Raji (cell line): ENCODE measurements around the gene ANXA8.
"Not testable (repeated sequence)": the region's sequence is repeated elsewhere in the genome, so short reads cannot be mapped to it uniquely, and the experiment has no call there.

Source experiments
- POLR2A ChIP-seq: IDR thresholded peaks from 2 replicates; pipeline ENCODE4 v1.6.1; 2011; ENCODE audit warnings: low read depth, low read length, control low read depth; ENCODE audit not compliant: insufficient read depth

Gene ANXA8, protein sequence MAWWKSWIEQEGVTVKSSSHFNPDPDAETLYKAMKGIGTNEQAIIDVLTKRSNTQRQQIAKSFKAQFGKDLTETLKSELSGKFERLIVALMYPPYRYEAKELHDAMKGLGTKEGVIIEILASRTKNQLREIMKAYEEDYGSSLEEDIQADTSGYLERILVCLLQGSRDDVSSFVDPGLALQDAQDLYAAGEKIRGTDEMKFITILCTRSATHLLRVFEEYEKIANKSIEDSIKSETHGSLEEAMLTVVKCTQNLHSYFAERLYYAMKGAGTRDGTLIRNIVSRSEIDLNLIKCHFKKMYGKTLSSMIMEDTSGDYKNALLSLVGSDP

DNA sequence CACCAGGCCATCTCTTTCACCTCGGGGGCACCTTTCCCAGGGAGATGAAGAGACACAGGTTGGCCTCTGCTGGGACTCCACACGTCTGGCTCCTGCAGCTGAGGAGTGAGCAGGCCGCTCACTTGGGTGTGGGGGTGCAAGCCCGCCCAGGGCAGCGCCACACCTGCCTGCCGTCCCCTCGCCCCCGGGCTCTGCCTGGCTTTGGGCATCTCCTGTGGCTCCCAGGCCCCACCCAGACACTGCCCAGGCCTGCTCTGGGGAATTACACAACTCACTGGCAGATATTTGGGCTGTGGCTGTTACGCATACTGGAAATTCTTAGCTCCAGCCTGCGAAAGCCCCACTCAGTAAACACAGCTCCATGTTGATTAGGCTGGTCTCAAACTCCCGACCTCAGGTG is at the start of gene ANXA8:
Gene ANXA8, minus strand, starts transcription at position 193 of the 400 bp plus-strand sequence. Its CDS starts 182 bp downstream, at position 11.
- not testable (repeated sequence) for TF ChIP-seq POLR2A

DNA sequence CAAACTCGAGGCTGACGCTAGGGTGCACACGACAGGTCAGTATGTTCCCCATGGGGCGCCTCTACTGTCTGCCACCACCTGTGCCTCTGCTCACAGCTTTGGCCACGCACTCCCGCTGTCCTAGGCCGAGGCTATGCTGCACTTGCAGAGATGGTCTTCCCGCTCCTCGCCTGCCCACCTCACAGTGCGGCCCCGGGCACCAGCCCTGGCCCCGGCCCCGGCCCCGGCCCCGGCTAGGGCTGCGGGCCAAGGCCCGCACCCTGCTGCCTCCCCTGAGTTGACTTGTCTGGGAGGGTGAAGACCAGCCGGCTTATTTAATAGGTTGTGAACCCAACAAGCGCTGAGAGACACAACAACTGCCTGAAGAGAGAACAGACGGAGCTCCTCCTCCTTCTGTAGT is 39.6 kb upstream of the ANXA8 start, which contains the start of gene AGAP9:
Gene AGAP9, minus strand, starts transcription at position 164 of the 400 bp plus-strand sequence. Its CDS starts 112 bp downstream, at position 52.
- not testable (repeated sequence) for TF ChIP-seq POLR2A

DNA sequence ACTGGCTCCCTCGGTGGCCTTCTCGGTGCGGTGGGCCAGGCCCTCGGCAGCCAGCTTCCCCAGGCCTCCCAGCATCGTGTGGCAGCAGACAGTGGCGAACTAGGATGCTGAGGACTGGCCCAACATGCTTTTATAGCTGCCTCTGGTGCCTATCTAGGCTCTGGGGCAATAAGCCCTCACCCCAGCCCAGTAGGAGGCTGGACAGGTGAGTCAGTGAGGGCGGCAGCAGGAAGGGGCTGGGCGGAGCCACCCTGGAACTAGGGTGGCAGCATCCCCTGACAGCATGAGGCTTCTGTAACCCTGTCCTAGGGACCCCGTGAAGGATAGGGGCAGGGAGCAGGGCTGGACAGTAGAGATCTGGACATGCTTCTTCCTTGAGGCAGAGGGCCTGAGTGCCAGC is 7.7 kb upstream of the ANXA8 start, which contains the start of gene FAM25G:
Gene FAM25G, minus strand, starts transcription at position 101 of the 400 bp plus-strand sequence. Its CDS starts 26 bp downstream, at position 75.
- TF ChIP-seq POLR2A, result not testable (repeated sequence)

DNA sequence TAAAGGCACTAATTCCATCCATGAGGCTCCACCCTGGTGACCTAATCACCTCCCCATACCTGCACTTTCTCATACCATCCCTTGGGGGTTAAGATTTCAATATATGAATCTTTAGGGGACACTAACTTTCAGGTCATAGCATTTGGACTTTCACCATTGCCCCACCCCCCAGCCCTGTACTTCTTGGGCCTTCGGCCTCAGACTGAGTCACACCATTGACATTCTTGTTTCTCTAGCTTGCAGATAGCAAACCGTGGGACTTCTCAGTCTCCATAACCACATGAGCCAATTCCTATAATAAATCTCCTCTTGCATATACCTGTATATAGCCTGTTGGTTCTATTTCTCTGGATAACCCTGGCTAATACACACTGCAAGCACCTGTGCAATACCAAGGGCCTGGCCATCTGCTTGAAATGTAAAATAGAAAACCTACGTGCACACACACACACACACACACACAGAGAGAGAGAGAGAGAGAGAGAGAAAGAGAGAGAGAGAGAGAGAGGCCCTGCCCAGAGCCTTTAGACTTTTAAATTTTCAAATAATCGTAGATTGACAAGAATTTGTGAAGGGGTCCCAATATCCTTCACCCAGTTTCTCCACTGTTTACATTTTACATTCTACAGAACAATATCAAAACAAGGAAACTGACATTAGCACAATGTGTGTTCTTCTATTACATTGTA is 25.3 kb downstream of the ANXA8 start:
- no peak for TF ChIP-seq POLR2A

DNA sequence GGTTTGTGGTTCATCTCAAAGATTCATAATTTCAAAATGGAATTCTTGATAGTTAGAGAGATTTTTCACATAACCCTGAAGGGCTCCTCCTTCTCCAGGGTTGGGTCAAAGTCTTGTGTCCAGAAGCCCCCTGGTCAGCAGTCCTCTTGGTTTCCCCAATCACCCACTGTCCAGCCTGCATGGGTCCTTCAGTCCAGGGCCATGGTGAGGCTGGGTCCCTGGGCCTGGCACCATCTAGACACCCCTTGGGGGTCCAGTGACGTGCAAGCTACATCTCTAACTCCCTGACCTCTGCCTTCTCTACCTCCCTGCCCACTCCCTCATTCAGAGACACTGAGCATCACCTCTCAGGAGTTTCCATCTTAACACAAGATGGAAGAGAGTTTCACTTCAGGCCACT is 26.1 kb downstream of the ANXA8 start:
- no peak for TF ChIP-seq POLR2A

DNA sequence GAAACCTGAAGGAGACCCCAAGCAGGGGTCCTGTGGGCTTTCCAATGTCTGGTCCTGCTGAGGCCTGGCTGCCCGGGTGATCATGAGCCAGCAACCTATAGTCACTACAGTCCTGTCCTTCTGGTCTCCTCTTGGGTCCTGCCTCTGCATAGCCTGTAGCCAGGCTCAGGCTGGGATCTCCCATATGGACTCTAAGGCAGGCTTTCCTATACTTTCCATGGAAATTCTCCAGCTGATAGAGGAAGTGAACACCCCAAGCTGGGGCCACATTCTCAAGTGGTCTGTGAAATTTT is 26.4 kb downstream of the ANXA8 start:
- TF ChIP-seq POLR2A, result no peak

DNA sequence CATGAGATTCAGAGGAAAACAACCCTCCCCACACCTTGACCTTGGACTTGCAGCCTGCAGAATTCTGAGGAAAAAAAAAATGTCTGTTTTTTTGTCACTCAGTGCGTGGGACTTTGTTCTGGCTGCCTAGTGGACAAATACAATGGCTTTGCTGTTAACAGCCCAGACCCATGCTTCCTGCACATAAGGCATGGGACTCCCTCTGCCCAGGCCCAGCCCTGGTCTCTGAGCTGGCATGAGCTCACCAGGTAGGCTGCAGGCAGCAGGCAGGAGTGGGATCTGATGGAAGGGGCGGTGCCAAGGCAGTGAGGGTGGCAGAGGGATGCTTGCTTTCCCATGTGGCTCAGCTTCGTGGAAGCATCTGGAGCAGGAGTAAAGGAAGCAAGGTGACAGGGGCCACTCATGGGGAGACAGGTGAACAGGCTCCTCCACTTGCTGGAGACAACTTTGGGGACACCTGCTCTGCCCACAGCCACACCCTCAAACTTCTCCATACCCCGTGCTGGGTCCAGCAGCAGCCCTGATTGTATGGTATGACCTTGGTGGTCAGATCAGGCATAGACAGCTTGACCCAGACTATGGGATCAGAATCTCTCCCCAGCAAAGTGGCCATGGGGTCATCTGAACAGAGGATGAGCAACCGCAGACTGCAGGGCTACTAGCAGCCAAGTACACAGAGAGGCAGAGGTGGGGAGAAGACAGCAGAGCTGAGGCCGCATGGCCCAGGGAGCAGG is 27.0 kb downstream of the ANXA8 start:
- TF ChIP-seq POLR2A, result no peak

DNA sequence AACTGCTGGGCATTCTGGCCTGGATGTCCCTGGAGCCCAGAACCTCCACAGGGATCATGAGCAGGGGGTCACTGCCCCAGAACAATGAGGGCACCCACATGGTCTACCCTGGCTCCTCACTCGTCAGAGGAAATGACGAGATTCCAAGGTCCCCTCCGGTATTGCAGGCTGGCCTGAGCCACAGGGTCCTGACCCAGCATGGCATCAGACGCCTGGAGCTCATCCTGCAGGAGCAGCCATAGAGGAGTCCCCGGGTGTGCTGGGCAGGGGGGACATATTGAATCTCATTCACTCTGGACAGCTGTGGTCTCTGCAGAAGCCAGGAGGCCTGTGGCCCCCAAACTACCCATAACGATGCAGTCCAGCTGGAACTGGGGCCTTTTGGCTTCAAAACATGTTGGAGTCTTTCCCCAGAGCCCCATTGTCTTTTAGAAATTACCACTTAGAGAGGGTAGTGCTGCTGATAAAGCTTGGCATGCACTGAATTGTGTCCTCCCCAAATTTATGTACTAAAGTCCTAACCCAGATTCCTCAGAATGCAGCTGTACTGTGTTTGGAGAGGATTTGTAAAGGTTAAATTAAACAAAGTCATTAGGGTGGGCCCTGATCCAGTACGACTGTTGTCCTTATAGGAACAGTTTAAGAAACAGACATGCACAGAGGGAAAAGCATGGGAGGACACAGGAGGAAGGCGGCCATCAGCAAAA is 27.7 kb downstream of the ANXA8 start:
- no peak for TF ChIP-seq POLR2A

DNA sequence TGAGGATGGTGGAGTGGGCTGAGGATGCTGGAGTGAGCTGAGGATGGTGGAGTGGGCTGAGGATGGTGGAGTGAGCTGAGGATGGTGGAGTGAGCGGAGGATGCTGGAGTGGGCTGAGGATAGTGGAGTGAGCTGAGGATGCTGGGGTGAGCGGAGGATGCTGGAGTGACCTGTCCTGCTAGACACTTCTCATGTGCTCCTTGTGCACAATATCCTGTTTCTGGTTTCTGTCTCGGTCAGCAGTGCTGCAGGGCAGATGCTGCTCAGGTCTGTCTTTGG is 29.2 kb downstream of the ANXA8 start:
- no peak for TF ChIP-seq POLR2A

DNA sequence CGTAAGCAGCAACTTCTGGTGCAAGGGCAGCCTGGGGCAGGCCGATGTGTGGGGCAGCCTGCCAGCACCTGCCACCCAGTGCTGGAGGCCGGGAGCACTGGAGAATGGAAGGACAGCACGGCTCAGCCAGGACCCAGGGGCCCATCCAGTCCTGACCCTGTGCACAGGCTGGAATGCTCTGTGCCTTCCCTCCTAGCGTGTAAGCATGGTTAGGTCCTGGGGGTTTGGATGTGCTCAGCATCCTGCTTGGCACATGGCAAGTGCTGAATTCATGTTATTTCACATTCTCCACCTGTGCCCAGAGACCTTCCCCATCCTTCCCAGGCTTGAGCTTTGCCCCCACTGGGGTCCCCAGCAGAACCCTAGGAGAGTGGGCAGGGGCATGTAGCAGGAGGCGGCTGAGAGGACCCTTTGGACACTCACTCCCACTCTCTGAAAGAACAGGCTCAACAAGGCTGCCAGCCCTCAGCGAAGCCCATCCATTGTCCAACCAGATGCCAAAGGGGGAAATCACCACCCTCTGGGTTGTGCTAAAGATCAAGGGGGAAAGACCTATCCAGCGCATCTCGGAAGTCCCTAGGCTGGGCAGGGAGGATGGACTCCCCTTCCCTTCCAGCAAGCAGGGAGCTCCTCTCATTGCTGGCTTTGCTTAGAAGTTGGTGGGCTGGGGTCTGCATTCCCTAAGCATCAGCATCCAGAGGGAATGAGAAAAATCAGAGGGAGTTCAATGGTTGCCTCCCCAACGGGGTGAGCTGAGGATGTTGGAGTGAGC is 29.7 kb downstream of the ANXA8 start:
- no peak for TF ChIP-seq POLR2A

DNA sequence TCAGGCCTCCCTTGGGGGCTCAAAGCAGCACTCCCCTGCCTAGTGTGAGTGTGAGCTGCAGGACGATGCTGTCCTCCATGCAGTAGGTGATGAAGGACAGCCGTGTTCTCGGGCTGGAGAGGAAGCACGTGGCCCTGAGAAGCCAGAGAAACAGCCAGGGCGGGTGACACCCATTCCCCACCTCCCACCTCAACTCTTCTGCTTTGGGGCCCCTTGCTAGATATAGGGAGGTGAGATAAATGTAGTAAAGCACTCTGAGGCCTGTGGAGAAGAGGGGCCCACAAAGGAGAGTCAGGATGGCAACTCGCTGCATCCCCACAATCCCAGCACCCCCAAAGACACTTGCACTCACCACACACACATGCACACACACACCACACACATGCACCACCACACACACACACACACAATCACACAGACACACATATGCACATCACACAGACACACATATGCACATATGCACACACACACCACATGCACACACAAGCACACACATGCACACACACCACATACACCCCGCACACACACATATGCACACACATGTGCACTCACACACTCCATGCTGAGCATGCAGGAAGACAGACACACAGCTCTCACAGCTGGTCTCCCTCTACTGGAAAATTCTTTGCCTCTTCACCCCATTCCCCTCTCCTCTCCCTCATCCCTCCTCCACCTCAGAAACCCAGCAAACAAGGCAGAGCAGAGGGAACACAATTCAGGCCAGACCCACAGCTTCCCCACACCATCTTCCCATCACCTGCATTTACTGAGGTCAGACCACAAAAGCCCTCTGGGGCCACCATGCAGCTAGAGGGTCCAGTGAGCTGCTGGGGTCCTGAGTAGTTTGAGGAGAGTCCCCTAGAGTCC is 30.5 kb downstream of the ANXA8 start:
- TF ChIP-seq POLR2A, result no peak

DNA sequence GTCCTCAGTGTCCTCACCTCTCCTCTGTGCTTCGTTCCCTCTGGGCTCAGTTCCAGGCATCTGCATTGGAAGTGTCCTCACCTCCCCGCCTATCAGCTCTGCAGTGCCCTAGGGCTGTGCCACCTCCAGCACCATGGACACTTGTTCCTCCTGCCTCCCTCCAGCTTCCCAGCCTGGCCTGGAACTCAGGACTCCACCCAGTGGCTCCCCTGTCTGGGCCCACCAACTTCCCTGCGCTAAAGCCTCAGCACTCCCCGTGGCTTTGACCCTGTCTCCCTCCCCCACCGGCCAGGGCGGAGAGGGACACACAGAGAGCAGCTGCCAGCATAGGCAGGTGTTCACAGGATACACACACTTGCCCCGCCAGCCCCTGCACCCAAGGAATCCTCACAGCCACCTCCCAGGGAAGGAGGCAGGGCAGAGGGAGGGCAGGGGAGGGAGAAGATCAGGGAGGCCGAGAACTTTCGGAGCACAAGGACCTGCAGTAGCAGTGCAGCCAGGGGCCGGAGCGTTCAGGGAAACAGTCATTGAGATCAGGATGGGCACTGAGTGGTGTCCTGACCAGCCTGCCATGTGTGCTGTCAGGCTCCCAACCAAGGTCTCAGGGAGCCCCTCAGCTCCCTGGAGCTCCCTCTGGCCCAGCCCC is 31.3 kb downstream of the ANXA8 start:
- no peak for TF ChIP-seq POLR2A

DNA sequence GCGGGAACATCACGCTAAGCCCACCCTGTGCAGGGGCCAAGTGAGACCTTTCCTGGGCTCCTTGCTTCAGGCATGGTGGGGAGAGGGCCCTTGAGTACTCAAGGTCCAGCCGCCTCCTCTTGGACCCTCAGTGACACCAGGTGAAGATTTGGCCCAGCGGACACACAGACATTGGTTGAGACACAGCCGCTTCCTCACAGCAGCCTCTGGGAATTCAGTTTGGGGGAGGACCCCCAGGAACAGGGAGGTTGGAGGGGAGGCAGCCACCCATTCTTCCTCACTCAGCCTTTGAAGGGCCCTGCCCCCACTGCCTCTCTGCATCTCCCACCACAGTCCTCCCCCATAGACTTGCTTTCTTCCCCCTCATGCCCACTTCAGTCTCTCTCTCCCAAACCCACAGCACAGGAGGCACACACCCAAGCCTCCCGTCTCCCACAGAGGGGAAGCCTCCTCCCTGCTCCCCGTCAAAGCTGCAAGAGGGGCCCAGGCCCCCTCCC is 31.9 kb downstream of the ANXA8 start:
- no peak for TF ChIP-seq POLR2A
